Measurements from ENCODE around the gene ZDHHC8.

The ZDHHC8 gene

DNA sequence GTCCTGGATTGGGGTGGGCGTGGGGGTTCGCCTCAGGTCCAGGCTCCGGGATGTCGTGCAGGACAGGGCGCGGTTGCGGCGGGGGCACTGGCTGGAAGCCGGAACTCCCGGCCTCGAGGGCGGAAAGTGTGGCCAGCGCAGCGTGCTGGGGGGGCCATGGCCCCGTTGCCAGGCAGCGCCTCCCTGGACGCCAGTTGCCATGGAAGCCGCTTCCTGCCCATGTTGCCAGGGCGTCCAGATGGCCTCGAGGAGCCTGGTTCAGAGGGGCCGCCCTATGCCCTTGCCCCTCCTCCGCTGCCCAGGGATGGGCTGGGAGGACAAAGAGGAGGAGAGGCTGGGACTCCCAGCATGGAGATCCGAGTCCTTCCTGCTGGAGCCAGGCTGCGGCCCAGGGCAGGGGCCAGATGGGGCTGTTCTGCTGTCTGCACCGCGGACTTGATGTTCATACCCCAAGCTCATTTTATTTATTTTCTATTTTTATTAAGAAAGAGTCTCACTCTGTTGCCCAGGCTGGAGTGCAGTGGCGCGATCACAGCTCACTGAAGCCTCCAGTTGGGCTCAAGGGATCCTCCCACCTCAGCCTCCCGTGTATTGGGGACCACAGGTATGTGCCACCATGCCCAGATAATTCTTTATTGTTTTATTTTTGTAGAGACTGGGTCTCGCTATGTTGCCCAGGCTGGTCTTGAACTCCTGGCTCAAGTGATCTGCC lies 23.9 kb downstream of the ZDHHC8 start:
- ChIA-PET POLR2A (no interaction called here), CTCF (interaction anchor here (1.1 to 2.3 kb wide), 4 partner anchors 114 to 262 kb away, joined by 3 to 8 read pairs (median 6); no protein-coding TSS in a partner anchor)
- TF ChIP-seq, protein P1, sequence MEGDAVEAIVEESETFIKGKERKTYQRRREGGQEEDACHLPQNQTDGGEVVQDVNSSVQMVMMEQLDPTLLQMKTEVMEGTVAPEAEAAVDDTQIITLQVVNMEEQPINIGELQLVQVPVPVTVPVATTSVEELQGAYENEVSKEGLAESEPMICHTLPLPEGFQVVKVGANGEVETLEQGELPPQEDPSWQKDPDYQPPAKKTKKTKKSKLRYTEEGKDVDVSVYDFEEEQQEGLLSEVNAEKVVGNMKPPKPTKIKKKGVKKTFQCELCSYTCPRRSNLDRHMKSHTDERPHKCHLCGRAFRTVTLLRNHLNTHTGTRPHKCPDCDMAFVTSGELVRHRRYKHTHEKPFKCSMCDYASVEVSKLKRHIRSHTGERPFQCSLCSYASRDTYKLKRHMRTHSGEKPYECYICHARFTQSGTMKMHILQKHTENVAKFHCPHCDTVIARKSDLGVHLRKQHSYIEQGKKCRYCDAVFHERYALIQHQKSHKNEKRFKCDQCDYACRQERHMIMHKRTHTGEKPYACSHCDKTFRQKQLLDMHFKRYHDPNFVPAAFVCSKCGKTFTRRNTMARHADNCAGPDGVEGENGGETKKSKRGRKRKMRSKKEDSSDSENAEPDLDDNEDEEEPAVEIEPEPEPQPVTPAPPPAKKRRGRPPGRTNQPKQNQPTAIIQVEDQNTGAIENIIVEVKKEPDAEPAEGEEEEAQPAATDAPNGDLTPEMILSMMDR (IDR thresholded peaks at IDR 0.05; ENCODE audit: control extremely low read depth, extremely low read depth, low read depth, missing control alignments), result no peak
- DNase-seq (ENCODE audit: extremely low spot score), result no peak

- POLR2A ChIA-PET, result no interaction called here
- TF ChIP-seq, protein P1 (IDR thresholded peaks at IDR 0.05; ENCODE audit: control extremely low read depth, extremely low read depth, low read depth, missing control alignments), result no peak
- DNase-seq (ENCODE audit: extremely low spot score), result no peak
- CTCF ChIA-PET, result interaction anchor here (1.1 to 2.3 kb wide), 5 partner anchors 82 to 262 kb away, joined by 3 to 19 read pairs (median 7); no protein-coding TSS in a partner anchor
Observed at GRCh38 chr22:20156042-20156389, 24.4 kb downstream of the ZDHHC8 start.

DNA sequence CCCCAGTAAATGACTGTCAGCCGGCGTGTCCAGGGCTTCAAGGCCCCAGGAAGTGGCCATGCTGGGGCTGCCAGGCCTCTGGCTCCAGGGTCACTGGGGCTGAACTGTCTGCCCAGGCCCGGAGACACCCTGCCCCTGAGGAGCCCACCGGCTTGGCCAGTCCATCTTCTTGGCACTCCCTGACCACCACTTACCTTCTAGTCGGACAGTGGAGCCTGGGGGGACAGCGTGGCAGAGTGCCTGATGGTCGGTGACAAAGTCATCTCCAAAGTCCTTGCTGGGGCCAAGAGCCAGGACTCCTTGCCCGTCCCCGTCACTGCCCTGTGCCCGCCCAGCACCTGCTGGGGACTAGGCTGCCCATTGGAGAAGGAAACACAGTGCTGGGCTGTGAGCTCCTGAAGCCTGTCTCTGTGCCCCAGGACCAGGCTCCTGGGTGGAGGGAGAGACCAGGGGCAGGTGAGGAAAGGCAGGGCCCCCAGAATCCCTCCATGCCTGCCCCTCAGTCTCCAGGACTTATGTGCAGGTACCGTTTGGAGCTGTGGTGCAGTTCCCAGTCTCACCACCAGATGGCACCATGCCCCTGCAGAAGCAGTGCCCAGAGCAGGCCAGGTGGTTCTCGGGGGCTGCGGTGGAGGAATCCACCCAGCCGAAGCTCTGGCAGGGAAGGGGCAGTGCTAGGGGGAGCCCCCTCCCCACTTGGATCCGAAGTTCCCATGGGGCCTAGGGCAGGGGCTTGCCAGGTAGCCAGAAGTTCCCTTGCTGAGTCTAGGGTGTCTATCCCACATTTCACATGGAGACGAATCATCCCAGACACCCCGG lies 25.2 kb downstream of the ZDHHC8 start:
- POLR2A ChIA-PET, result no interaction called here
- CTCF ChIA-PET, result interaction anchor here (0.7 to 2.3 kb wide), 23 partner anchors 8 to 307 kb away, joined by 3 to 21 read pairs (median 3); no protein-coding TSS in a partner anchor
- TF ChIP-seq, protein P1 (IDR thresholded peaks at IDR 0.05; ENCODE audit: control extremely low read depth, extremely low read depth, low read depth, missing control alignments), result peak; percentile 99
- peak; percentile 91 for DNase-seq (ENCODE audit: extremely low spot score)

DNA sequence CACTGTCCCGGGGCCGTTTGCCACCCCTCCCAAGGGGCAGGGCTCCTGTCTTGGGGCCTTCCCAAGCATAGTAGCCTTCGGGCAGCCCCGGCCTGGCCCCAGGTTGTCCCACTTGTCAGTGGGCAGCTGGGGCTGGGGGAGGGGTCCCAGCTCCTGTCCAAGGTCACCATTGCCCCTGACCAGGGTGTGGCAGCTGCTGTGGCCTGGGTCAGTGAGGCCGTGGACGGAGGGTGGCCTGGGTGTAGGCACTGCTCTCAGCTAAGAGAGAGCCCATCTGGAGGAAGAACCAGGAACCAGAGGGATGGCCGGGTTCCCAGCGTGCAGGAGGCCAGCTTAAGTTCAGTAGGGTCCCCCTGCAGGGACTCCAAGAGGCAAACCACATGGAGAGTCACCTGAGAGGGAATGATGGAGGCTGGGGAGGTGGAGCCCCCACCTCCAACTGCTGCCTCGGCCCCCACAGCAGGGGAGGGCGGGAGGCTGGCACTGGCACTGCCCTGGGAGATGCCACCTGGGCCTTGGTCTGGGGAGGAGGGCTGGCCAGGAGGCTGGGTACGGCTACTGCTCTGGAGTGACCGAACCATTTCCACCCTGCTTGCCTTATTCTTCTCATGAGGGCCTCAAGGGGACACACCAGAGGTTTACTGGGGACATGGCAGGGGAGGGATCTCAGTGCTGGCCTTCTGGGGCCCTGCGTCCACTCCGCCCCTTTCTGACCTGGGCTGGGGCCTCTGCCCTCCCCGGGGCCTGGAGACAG lies 26.0 kb downstream of the ZDHHC8 start:
- TF ChIP-seq, protein P1 (IDR thresholded peaks at IDR 0.05; ENCODE audit: control extremely low read depth, extremely low read depth, low read depth, missing control alignments), result no peak
- ChIA-PET CTCF (interaction anchor here (1.0 to 2.3 kb wide), 22 partner anchors 9 to 307 kb away, joined by 3 to 21 read pairs (median 3); no protein-coding TSS in a partner anchor), POLR2A (no interaction called here)
- no peak for DNase-seq (ENCODE audit: extremely low spot score)

- TF ChIP-seq, protein P1 (IDR thresholded peaks at IDR 0.05; ENCODE audit: control extremely low read depth, extremely low read depth, low read depth, missing control alignments), result no peak
- ChIA-PET CTCF (interaction anchor here (1.6 kb wide), 1 partner anchor 298 kb away, joined by 4 read pairs; no protein-coding TSS in a partner anchor), POLR2A (no interaction called here)
- no peak for DNase-seq (ENCODE audit: extremely low spot score)
Observed at GRCh38 chr22:20158391-20159036, 26.9 kb downstream of the ZDHHC8 start.
